GM21515 (cell line): ENCODE data around the gene HRG.

Source experiments
- ATAC-seq: cut with Tn5 transposase; IDR thresholded peaks from one replicate; pipeline ENCODE4 v1.9.1; 2021; ENCODE audit not compliant: unreplicated experiment

The HRG gene

GRCh38 chr3:186637686-186638085, 28.1 kb upstream of the HRG start:
- no peak for ATAC-seq

GRCh38 chr3:186638259-186638658, 27.6 kb upstream of the HRG start:
- no peak for ATAC-seq

- no peak for ATAC-seq
Observed at GRCh38 chr3:186639778-186640472, 25.9 kb upstream of the HRG start, which contains the start of gene FETUB. FETUB (plus strand) TSS chr3:186640399; CDS start chr3:186640461, 62 bp downstream.

- no peak for ATAC-seq
Observed at GRCh38 chr3:186640473-186640818, 25.4 kb upstream of the HRG start.

- ATAC-seq, result no peak
Observed at GRCh38 chr3:186640929-186641328, 24.9 kb upstream of the HRG start.

GRCh38 chr3:186642014-186642413, 23.8 kb upstream of the HRG start:
- ATAC-seq, result no peak

GRCh38 chr3:186643493-186643892, 22.3 kb upstream of the HRG start:
- no peak for ATAC-seq

- no peak for ATAC-seq
Observed at GRCh38 chr3:186644683-186645082, 21.1 kb upstream of the HRG start.

GRCh38 chr3:186646106-186646505, 19.7 kb upstream of the HRG start:
- ATAC-seq, result no peak

GRCh38 chr3:186646841-186647240, 19.0 kb upstream of the HRG start:
- no peak for ATAC-seq

- ATAC-seq, result no peak
Observed at GRCh38 chr3:186648851-186649250, 17.0 kb upstream of the HRG start.

- no peak for ATAC-seq
Observed at GRCh38 chr3:186651678-186652215, 14.1 kb upstream of the HRG start.

GRCh38 chr3:186653080-186653707, 12.6 kb upstream of the HRG start:
- ATAC-seq, result peak; percentile 93

- ATAC-seq, result no peak
Observed at GRCh38 chr3:186653984-186654383, 11.8 kb upstream of the HRG start.

GRCh38 chr3:186663361-186664118, 2.3 kb upstream of the HRG start:
- no peak for ATAC-seq

- no peak for ATAC-seq
Observed at GRCh38 chr3:186664119-186664495, 1.7 kb upstream of the HRG start.

GRCh38 chr3:186664506-186664905, 1.3 kb upstream of the HRG start:
- no peak for ATAC-seq

- ATAC-seq, result no peak
Observed at GRCh38 chr3:186668426-186668825, 2.6 kb downstream of the HRG start.

GRCh38 chr3:186669378-186670084, 3.7 kb downstream of the HRG start:
- ATAC-seq, result no peak

GRCh38 chr3:186670155-186670554, 4.3 kb downstream of the HRG start:
- no peak for ATAC-seq

GRCh38 chr3:186671051-186671450, 5.2 kb downstream of the HRG start:
- no peak for ATAC-seq
